ENCODE results near the gene CCDC83.
A peak's percentile ranks its signal among the peaks of the same experiment; 100 is the strongest.
"Not testable (repeated sequence)": the region's sequence is repeated elsewhere in the genome, so short reads cannot be mapped to it uniquely, and the experiment has no call there.

The CCDC83 gene

DNA sequence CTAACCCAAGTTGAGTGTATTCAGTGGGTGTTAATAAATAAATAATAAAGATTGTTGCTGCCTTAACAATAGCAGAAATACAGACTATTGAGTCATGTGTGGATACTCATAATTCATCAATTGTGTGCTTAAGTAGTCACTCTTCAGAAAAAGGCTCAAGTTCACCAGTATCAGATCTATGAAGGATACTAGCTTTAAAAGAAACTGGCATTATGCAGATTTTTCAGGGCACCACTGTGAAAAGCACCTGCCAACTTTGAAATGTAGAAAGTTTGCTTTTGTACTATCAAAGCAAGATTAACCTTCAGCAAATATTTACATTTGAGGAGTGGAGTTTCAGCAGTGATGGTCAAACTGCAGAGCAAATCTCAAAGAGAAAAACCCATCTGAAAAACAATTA, 24.1 kb upstream of the CCDC83 start:
- DNase-seq, result no peak
- intact Hi-C loops (cut with DNase I), result no loop called here

GRCh38 chr11:85835263-85835662, 19.9 kb upstream of the CCDC83 start:
- DNase-seq, result no peak
- intact Hi-C loops (cut with DNase I), result no loop called here

DNA sequence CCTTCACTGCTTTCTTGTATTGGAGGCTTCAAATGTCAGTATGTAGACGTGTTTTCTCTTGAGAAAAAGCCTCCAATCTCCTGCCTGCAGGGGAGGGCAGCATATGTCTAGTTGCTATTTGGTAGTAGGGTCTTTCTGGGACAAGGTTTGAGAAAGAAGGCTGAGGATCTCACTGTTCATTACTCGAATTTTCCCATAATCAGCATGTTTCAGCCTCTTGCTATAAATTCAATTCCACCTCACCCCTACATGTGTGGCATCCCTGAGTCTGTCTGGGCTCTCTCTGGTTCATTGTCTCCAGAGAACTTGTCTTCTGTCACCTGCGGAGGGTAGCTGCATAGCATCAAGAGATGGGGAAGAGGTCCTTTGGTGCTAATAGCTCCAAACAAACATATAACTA, 19.5 kb upstream of the CCDC83 start:
- intact Hi-C loops (cut with DNase I), result no loop called here

GRCh38 chr11:85840932-85841331, 14.3 kb upstream of the CCDC83 start:
- DNase-seq; intact Hi-C loops (cut with DNase I): not testable (repeated sequence)

More for the DNA sequence above, 19.5 kb upstream of the CCDC83 start:
- no peak for DNase-seq

DNA sequence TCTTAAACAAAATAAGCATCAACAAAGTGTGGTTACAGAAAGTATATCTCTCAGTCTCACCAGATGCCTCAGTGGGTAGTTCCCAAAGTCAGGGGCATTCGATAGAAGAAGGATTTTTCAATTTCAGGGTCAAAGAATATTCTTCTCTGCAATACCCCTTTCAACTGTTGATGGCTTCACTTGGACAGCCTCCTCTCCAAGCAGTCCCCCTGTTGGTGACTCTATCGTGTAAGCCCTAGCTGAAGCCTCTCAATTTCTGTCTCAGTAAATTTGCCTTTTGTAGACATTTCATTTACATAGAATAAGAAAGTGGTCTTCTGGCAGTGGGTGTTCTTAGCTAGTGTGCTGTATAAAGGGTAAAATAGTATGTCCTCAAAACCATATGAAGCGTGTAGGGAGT, 11.3 kb upstream of the CCDC83 start:
- intact Hi-C loops (cut with DNase I), result no loop called here

GRCh38 chr11:85844439-85845123, 10.6 kb upstream of the CCDC83 start:
- DNase-seq, result no peak
- intact Hi-C loops (cut with DNase I), result no loop called here

More for the DNA sequence above, 11.3 kb upstream of the CCDC83 start:
- DNase-seq, result no peak

DNA sequence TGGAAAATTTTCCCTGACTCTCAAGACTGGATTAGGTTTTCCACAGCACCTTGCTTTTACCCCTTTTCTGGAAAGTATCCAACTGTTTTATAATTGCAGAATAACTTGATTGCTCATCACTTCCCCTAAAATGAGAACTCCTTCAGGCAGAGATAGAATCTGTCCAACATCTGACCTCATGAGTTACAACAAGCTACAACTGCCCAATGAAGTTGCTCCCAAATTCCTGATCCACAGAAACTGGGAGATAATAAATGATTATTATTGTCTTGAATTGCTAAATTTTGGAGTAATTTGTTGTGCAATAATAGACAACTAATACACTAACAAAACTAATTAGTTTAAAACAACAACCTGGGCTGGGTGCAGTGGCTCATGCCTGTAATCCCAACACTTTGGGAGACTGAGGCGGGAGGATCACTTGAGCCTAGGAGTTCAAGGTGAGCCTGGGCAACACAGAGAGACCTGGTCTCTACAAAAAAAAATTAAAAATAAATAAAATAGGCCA, 10.0 kb upstream of the CCDC83 start:
- intact Hi-C loops (cut with DNase I), result no loop called here
- no peak for DNase-seq

DNA sequence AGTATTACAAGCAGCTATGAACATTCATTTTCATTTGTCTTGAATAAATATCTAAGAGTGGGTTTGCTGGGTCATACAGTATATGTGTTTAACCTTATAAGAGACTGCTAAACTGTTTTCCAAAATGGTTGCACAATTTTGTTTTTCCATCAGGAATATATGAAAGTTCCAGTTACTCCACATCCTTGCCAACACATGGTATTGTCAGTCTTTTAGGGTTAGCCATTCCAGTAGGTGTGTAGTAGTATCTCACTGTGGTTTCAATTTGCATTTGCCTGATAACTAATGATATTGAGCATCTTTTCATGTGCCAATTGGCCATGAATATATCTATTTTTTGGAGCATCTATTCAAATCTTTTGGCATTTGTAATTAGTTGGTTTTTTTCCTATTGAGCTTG, 7.7 kb upstream of the CCDC83 start:
- DNase-seq, result no peak
- intact Hi-C loops (cut with DNase I), result no loop called here

DNA sequence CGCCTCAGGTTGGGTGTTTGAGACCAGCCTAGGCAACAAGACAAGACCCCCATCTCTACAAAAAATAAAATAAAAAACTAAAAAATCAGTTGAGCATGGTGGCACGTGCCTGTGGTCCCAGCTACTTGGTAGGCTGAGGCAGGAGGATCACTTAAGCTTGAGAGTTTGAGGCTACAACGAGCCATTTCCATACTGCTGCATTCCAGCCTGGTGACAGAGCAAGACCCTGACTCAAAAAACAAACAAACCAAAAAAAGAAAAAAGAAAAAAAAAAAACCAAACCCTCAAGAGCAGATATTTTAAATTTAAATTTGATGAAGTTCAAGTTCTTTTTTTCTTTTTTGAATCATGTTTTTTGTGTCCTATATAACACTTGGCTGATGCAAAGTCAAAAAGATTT, 7.2 kb upstream of the CCDC83 start:
- no peak for DNase-seq
- intact Hi-C loops (cut with DNase I), result no loop called here

GRCh38 chr11:85848556-85848955, 6.6 kb upstream of the CCDC83 start:
- no peak for DNase-seq
- intact Hi-C loops (cut with DNase I), result no loop called here

DNA sequence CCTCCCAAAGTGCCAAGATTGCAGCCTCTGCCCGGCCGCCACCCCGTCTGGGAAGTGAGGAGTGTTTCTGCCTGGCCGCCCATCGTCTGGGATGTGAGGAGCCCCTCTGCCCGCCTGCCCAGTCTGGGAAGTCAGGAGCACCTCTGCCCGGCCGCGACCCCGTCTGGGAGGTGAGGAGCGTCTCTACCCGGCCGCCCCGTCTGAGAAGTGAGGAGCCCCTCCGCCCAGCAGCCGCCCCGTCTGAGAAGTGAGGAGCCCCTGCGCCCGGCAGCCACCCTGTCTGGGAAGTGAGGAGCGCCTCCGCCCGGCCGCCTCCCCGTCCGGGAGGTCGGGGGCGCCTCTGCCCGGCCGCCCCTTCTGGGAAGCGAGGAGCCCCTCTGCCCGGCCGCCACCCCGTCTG, 2.4 kb upstream of the CCDC83 start:
- peak in 3 of 10 donors; percentile 57 to 69 (median 65) for DNase-seq
- intact Hi-C loops (cut with DNase I), result loop anchor here (10.0 kb wide), 3 partner anchors 212 to 962 kb away; partner anchors contain the start of gene PICALM

GRCh38 chr11:85853541-85853940, 1.6 kb upstream of the CCDC83 start:
- intact Hi-C loops (cut with DNase I), result loop anchor here (10.0 kb wide), 3 partner anchors 211 to 961 kb away; partner anchors contain the start of gene PICALM
- DNase-seq, result not testable (repeated sequence)

DNA sequence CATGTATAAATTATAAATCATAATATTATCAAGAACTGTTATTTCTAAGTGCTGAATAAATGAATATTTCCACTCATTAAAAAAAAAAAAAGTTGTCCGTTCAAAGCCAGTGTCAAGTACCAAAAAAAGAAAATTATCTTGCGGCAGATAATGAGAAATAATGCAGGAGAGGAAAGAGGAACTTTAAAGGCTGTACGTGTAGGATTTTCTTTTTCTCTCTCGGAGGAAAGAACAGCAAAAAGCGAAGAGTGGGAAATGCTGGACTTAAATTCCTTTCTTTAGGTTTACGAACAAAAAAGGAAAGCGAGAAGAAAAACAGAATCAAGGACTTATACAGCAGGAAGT, 999 bp upstream of the CCDC83 start:
- no peak for DNase-seq
- intact Hi-C loops (cut with DNase I), result loop anchor here (2.0 to 10.0 kb wide), 4 partner anchors 159 to 961 kb away; partner anchors contain the start of gene PICALM

GRCh38 chr11:85854557-85855340, 434 bp upstream of the CCDC83 start:
- intact Hi-C loops (cut with DNase I), result loop anchor here (2.0 to 10.0 kb wide), 6 partner anchors 93 to 960 kb away; partner anchors contain the start of gene PICALM

GRCh38 chr11:85857098-85857497, 1.9 kb downstream of the CCDC83 start:
- intact Hi-C loops (cut with DNase I), result loop anchor here (5.0 to 10.0 kb wide), 5 partner anchors 90 to 958 kb away; partner anchors contain the start of gene PICALM
- DNase-seq, result peak in 3 of 10 donors; percentile 40 to 59 (median 59)

More at GRCh38 chr11:85854557-85855340, 434 bp upstream of the CCDC83 start:
- peak; percentile 81 to 98 (median 86) for DNase-seq

- DNase-seq, result not testable (repeated sequence)
- intact Hi-C loops (cut with DNase I), result loop anchor here (5.0 to 10.0 kb wide), 5 partner anchors 88 to 955 kb away; partner anchors contain the start of gene PICALM
These were observed 4.4 kb downstream of the CCDC83 start for GRCh38 chr11:85859541-85859940.

GRCh38 chr11:85863855-85864254, 8.7 kb downstream of the CCDC83 start:
- intact Hi-C loops (cut with DNase I), result no loop called here
- no peak for DNase-seq

GRCh38 chr11:85866137-85866827, 11.1 kb downstream of the CCDC83 start:
- intact Hi-C loops (cut with DNase I), result no loop called here
- no peak for DNase-seq

- intact Hi-C loops (cut with DNase I), result no loop called here
- no peak for DNase-seq
These were observed 12.6 kb downstream of the CCDC83 start for GRCh38 chr11:85867751-85868150.

- intact Hi-C loops (cut with DNase I), result no loop called here
- DNase-seq, result no peak
These were observed 14.6 kb downstream of the CCDC83 start for GRCh38 chr11:85869781-85870180.

GRCh38 chr11:85874265-85874664, 19.1 kb downstream of the CCDC83 start:
- intact Hi-C loops (cut with DNase I), result no loop called here
- no peak for DNase-seq
